SW 1271 (cell line): Measurements from ENCODE around the gene EIF4E2.
"Not testable (repeated sequence)": the region's sequence is repeated elsewhere in the genome, so short reads cannot be mapped to it uniquely, and the experiment has no call there.

Source experiments
- DNase-seq, 2 experiments: peaks; one replicate each; lab custom pipeline; 2025; lab: John Stamatoyannopoulos, UW

Gene EIF4E2

DNA sequence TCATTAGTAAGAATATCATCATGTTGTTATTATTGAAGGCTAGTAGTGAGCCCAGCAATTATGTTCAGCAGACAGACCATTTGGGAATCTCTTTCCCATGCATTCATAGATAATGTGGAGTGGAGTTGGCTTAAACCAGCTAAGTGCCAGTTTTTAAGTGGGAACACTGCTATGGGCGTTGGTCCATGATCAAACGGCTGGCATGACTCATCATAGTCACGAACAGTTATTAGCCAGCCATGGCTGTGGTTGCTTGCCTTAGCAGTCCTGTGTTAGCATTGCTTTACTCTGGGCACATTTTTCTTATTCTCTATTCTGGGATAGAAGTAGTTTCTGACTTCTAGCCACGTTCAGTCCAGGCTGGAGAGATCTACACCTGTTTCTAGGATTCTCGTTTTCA, 17.7 kb downstream of the EIF4E2 start:
- peak in 1 of 2 experiments; percentile 19 for DNase-seq

DNA sequence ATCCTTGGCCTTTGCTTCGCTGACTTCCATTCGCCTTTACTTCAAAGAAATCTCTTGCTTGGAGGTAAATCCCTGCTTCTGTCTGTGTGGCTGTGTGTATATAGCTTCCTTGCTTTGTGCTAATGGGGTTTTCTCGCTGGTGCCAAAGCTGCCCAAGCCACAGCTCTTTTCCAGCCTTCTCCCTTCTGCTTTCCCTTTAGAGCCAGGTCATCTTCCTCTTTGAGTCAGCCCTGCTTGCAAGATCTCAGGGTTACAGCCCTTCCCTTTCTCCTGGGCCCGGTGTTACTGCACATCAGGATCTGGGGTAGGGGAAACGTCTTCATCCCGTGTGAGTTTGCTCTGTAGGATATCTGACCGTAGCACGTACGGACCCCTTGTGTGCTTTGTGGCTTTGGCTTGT, 19.1 kb downstream of the EIF4E2 start:
- DNase-seq: no peak

DNA sequence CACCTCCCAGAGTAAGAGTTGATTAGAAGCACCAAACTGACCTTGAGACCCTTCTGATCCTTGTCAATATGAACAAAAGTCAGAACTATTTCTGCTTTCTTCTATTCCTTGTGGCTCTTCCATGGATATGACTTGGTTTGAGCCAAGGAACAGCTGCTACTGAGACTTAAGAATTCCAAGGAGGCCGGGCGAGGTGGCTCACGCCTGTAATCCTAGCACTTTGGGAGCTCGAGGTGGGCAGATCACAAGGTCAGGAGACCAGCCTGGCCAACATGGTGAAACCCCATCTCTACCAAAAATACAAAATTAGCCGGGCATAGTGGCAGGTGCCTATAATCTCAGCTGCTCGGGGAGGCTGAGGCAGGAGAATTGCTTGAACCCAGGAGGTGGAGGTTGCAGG, 20.0 kb downstream of the EIF4E2 start:
- not testable (repeated sequence) for DNase-seq

DNA sequence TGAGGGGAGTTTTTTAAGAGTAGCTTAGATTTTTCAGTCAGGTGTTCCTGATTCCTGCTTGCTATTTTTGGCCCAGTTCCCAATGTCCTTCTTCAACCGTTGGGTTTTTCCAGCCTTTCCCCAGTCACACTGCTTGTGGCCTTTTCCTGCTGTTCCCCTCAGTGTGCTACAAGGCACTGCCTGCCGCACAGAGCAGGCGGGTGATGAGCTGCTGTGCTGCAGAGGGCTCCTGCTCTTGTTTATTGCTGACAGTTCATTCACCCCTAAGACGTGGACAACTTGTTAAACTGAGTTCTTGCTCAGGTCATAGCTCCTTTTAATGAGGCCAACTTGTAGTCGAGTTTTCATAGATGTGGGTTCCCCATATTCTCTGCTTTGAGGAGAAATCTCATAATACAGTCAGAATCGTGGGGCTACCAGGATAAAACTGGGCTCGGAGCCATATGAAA, 20.6 kb downstream of the EIF4E2 start:
- no peak for DNase-seq

DNA sequence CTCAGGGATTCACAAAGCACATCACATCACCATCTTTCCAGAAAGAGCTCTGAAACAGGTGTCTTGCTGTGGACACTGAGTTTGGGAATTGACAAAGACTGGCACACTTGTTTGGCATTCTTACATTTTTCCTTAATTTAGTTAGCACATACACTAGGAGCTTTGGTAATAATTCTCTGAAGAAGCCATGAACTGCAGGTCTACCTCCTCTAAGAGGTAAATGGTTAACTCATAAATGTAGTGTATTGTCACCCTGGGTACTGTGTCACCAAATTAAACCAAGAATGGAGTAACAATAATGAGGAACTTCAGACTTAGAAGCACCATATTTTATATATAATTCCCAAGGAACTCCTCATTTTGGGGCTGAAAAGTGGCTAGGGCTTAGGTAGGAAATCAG, 22.6 kb downstream of the EIF4E2 start:
- DNase-seq: no peak

DNA sequence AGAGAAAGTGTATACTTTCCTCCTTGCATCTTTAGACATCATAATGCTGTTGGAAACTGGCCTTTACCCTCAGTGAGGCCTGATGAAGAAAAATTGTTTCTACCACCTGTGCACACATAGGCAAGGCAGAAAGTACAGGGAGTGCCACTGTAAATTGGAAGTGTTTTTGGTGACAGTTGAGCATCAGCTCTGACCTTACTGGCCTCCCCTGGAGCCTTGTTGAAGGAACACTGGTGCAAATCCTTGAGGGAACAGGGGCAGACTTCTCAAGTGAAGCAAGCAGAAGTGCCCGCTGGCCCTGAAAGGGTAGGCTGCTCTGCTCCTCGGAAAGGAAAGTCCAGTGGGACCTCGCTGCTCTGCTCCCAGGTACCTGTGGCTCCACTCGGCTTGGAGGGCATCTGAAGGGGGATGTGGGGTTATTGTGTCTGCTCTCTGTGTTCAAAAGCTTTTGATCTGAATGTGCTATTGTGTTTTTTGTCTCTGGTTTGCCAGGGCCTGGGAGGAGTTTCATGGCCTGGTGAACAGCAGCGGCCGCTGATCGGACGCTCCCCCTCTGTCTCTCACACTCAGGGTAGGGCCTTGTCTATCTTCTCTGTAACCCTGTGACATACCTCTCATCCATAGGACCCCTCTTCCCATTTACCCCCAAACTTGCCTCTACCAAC, 23.4 kb downstream of the EIF4E2 start:
- no peak for DNase-seq

DNA sequence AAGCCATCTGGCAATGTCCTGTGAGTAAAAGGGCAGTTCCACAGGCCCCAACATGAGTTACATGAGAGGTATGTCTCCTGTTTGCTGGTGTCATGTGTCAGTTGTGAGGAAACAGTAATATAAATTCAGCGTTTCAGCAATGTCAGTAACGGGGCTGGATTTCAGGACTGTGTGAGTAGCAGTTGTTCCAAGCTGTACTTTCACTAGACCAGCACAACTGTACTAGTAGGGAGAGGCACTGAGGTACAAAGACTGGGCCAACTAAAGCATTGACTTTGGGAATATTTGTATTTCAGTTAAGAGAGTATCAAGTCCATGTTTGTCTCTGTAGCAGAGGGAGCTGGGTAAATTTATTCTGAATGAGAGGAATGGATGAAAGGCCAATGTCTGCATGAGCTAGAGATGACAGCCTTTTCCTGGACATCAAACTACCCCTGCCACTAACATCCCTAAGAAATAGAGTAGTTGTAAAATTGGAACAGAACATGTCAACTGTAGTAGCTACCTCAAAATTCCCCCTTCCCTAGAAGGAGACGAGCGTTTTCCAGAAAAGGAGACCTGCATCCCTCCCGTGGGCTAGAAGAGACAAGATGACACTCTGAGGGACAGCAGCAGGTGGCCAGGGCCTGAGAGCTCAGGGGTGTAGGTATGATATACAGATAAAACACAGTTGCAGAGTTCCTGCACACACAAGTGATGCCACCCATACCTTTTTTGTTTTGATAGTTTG, 24.4 kb downstream of the EIF4E2 start:
- no peak for DNase-seq

DNA sequence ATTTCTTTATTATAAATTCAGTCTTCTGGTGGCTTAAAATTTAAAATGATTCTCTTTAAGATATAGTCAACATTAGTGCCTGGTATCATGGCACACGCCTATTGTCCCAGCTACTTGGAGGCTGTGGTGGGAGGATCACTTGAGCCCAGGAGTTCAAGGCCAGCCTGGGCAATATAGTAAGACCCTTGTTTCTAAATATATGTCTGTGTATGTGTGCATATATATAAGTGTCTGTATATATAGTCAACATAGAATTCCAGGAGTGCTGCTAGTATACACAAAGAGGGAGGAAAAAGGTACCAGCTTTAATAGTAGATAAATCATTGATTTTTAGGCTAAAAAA, 24.9 kb downstream of the EIF4E2 start:
- no peak for DNase-seq

DNA sequence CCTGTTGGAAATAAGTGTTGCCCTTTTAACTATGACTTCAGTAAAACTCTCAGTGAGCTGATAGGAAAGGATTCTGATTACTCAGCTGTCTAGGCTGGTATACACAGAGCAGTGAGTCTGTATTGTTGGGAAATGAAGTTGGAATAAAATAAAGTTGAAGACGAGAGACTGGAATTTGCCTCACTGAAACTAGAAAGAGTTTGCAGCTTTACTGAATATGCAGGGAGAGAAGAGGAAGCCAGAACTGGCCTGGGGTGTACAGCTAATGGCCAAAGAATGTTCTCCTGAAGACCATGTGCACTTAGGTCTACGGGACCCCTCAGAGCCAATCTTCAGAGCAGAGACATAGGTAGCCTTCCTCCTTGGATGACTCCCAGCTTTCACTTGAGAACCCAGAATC, 26.5 kb downstream of the EIF4E2 start:
- DNase-seq: no peak

DNA sequence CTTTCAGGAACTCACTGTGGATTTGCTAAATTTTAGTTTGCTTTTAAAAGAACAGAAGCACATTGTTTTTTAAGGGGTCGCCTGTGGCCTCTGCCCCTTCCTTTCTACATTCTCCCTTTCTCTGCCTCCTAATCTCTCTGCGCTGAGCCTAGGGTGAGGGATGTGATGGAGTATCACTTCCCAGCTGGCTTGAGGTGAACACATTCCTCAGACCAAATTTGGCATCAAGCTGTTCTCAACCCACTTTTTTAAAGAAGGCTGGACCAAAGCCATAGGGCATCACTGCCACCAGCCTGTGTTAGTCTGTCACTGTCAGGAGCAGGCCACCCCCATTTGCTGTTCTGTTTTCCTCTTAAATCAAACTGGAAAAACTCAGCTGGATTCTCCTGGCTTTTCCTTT, 27.4 kb downstream of the EIF4E2 start:
- DNase-seq: no peak

DNA sequence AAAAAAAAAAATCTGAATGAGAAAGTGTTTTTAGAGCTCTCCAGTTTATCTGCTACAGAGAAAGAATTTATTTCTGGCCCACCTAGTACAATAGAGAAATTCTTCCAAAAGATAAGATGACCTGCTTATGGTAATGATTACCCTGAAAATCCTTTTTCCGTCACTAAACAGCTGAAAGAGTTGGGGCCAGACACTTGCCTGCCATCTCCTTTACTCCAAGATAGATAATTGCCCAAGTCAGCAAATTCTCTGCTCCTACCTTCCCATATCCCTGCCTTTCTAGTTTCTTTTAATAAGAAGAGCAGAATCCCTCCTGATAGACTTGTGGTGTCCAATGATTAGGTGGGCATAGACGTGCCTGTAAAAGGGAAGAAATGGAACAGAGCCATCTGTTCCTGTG, 28.1 kb downstream of the EIF4E2 start:
- DNase-seq: no peak

DNA sequence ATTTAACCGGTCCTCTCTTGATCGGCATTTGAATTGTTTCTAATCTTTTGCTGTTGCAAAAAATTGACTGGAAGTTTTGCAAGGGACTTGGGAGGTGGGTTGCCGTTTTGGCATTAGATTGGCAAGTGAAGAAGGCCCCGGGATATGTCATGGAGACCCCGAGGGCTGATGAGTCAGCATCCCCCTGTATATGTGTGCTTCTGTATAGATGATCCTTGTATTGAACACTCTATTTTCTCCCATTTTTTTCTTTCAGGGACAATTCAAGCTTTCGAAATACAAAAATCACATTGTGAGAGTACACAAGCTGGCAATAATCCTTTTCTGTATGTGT, 30.1 kb downstream of the EIF4E2 start:
- DNase-seq: no peak

DNA sequence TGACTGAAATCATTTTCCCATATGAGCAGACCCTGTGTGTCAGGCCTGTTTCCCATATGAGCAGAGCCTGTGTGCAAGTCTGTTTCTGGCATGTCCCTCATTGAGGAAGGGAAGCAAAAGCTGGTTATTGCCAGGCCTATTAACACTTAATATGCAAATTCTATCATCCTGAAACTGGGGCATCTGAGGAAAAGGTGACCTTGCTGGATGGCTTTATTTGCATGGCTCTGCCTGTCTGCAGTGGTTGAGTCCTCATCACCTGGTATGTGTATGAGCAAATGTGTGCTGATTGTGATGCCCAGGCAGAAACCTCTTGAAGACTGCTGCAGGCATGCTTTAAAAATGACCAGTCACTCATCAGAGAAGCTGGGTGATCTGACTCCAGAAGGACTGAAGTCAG, 31.2 kb downstream of the EIF4E2 start:
- DNase-seq: no peak

DNA sequence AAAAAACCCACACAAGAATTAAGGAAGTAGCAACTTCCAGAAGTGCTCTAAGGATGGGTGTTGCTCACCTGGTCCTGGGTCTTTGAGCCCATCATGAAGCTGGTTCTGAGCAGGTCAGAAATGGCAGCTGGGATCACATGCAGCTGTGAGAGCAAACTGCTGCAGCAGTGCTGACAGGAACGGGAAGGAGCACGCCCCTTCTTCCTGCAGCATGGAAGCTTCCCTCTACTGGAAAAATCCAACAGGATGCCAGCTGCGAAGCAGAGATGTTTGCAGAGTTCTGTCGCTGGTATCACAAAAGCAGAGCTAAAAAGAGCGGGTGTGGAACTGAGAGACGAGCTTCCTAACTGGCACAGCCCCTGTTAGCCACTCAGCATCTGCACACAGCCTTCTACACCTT, 33.7 kb downstream of the EIF4E2 start:
- no peak for DNase-seq

DNA sequence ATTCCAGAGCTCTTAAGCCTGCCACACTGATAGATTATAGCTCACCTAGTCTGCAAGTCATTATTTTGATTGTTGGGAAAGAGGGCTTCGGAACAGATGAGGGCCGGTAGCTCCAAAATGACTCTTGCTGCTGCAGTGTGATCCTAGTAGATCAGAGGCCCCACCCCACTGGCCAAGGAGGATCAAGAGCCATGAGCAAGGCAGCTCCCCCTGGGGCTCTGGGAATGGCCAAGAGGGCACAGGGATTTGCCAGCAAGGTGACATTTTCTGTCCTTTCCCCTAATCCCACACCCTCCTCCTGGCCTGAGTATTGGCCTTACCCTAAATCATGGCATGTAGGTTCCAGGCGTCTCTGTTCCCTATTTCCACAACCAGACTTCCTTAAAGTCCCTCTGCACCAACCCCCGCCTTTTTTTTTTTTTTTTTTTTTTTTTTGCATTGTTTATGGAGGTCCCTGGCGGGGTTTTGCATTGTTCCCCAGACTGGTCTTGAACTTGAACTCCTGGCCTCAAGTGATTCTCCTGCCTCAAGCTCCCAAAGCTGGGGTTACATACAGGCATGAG, 36.5 kb downstream of the EIF4E2 start:
- DNase-seq: no peak

DNA sequence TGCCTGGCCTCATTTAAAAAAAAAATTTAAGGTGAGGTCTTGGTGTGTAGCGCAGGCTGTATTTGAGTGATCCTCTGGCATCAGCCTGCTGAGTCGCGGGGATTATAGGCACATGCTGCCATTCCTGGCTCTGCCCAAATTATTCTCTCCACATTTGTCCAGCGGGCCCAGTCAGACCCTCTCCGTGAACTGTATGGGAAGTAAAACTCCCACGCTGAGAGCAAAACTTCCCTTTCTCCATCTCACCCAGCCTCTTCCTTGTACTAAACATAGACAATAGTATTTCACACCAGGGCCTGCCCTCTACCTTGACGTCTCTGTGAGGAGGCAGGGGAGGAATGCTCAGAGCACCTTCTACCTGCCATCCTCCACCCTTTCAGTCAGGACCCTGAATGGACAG, 37.0 kb downstream of the EIF4E2 start:
- DNase-seq: no peak

DNA sequence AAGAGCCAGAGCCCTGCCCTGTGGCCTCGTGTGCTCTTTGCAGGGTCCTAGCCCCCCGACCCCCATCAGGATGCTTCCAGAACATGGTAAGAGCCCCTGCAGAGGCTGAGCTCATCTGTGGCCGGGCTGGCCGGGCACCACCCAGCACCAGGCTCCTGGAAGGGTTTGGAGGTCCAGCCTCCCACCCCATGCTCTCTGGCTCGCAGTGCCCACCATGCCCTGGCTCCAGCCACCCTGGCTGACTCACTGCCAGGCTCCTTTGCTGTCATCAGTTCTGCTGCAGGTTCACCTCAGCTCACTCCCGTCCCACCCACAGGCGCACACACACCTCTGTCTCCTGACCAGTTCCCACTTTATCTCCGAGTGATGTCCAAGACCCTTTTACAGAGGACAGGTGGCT, 37.5 kb downstream of the EIF4E2 start:
- no peak for DNase-seq

DNA sequence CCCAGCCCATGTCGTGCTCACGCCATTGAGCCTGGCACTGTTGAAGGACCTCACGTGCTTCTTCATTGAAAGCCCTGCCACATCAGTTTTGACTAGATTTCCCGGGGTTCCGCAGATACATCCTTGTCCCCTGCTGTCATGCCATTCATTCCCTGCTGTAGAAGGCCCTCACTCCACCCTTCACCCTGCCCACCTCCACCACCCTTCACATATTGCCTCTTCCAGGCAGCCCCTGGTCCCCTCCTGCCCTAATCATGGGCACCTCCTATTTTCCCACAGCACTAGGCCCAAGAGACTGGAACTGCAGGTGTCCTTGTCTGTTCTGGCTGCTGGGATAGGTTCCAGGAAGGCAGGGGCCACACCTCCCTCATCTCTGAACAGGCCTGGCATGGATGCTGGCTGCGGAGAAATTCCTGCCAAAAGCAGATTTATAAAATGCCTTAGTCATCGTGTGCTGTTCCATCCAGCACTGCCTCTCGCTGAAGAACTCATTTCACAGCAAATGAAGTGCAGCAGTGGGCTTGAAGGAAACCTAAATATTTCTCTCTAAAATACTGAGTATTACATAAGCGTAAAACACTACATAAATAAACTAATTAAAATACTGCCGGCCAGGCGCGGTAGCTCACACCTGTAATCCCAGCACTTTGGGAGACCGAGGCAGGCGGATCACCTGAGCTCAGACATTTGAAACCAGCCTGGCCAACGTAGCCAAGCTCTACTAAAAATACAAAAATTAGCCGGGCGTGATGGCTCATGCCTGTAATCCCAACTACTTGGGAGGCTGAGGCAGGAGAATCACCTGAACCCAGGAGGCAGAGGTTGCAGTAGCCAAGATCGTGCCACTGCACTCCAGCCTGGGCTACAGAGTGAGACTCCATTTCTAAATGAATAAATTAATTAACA, 38.4 kb downstream of the EIF4E2 start:
- no peak for DNase-seq

DNA sequence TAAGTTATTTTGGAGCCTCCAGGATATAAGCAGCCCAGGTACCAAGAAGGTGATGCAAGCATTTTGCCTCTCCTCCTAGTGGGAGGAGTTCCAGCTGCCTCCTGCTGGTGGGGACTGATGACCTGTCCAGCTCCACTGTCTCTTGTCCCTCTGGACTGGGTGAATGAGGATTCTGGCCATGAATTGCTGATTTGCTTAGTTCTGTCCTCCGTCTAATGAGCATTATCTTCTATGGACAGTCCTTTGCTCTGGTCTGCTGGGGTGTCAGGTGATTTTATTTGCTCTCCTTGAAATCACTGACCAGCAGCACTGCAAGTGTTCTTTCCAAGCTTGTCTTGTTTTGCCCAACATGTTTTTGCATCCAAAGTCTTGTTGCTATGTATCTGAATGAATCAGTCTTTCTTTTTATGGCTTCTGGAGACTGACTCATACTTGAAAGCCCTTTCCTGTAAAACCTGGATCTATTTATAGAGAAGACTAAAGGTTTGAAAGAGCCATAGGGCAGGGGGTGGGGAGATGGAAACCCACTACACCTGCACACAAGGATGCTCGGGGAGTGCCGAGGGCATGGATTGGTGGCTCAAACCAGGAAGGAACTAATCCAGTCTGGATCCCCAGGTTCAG, 42.4 kb downstream of the EIF4E2 start:
- DNase-seq: peak in 1 of 2 experiments; percentile 64

DNA sequence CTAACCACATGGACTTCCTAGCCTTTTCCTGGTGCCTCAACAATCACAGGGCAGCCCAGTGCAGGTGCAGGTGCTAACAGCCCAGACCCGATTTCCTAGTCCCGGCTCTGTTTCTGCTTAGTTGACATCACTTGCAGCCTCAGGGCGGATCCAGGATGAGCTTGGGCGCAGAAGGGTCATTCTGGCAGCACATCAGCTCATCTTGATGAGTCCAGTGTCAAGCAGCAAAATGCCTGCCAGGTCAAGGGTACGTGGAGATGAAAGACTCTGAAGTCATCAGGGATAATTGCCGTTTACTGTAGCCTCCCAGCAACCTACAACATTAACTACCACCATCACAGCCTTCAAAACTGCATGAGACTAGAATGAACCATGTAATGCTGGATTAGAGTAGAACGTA, 43.5 kb downstream of the EIF4E2 start:
- DNase-seq: no peak

DNA sequence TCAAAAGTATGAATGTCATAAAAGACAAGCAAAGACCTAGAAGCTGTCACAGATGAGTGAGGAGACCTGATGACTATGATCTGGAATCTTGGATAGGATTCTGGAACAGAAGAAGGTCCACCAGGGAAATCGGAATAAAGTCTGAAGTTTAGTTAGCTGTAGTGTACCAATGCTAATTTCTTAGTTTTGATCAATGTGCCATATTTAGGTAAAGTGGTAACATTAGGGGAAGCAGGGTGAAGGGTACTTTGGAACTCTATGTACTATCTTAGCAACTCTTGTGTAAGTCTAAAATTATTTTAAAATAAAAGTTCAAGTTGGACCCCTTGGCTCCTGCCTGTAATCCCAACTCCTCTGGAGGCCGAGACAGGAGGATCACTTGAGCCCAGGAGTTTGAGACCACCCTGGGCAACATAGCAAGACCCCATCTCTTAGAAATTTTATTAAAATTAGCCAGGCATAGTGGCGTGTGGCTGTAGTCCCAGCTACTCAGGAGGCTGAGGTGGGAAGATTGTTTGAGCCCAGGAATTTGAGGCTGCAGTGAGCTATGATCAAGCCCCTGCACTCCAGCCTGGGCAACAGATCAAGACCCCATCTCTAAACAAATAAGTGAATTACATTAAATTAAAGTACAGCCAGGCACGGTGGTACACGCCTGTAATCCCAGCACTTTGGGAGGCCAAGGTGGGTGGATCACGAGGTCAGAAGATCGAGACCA, 47.0 kb downstream of the EIF4E2 start:
- DNase-seq: no peak

DNA sequence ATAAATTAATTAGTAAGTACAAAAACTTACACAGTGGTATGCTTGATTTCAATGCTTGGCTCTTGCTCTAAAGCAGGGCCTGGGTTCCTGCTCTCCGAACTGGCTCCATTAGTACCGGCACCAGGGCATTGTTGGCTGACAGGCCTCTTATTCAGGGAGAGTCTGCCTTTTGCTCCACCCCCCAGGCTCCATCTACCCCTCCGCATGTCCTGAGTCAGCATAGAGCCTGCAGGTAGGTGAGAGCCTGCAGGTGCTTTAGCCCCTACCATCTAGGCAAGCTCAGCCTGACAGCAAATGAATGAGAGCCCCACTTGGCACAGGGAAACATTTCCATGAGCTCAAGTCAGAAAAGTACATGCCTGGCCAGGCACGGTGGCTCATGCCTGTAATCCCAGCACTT, 47.8 kb downstream of the EIF4E2 start:
- no peak for DNase-seq
